ENCODE data around the gene ACVR2B. TPM values are rescaled to one million over a fixed set of nuclear protein-coding genes. Genes with fewer than 3 reads are reported as not detected.

The ACVR2B gene
- polyA plus RNA-seq, 12 donors, result 9.5 to 34.7 (median 16.2) TPM

- no peak for DNase-seq
Observed at GRCh38 chr3:38522002-38522401, 68.3 kb downstream of the ACVR2B start.

- DNase-seq, result no peak
Observed at GRCh38 chr3:38524141-38524739, 70.5 kb downstream of the ACVR2B start.

- DNase-seq, result no peak
Observed at GRCh38 chr3:38526792-38527191, 73.1 kb downstream of the ACVR2B start.

- no peak for DNase-seq
Observed at GRCh38 chr3:38528457-38528856, 74.8 kb downstream of the ACVR2B start.

GRCh38 chr3:38532529-38532928 is 78.8 kb downstream of the ACVR2B start:
- DNase-seq, result no peak

- DNase-seq, result no peak
Observed at GRCh38 chr3:38533285-38533976, 79.7 kb downstream of the ACVR2B start.

GRCh38 chr3:38534180-38534579 is 80.5 kb downstream of the ACVR2B start:
- no peak for DNase-seq

- DNase-seq, result no peak
Observed at GRCh38 chr3:38534604-38535003, 80.9 kb downstream of the ACVR2B start.

GRCh38 chr3:38536671-38537070 is 83.0 kb downstream of the ACVR2B start:
- DNase-seq, result no peak

GRCh38 chr3:38538773-38539353 is 85.2 kb downstream of the ACVR2B start:
- no peak for DNase-seq

GRCh38 chr3:38541806-38542205 is 88.1 kb downstream of the ACVR2B start:
- no peak for DNase-seq

Other genes starting within 250 kb of the ACVR2B start
- gene SLC22A13, start 188.1 kb upstream of the ACVR2B start, polyA plus RNA-seq (ENCODE audit: insufficient read length in 12 of 12), result under 1 TPM in 9 of 12 donors, not detected in 3; 0.12 to 0.30 (median 0.15) TPM
- gene SLC22A14, start 171.6 kb upstream of the ACVR2B start, polyA plus RNA-seq (ENCODE audit: insufficient read length in 12 of 12), result under 1 TPM in 9 of 12 donors, not detected in 3; 0.12 to 0.49 (median 0.16) TPM
- gene XYLB, start 107.1 kb upstream of the ACVR2B start, polyA plus RNA-seq (ENCODE audit: insufficient read length in 12 of 12), result 1 to 10 TPM in 11 of 12 donors, not detected in 1; 2.8 to 9.0 (median 3.5) TPM
- gene EXOG, start 42.5 kb downstream of the ACVR2B start, polyA plus RNA-seq (ENCODE audit: insufficient read length in 12 of 12), result 10 to 100 TPM in 10 of 12 donors, 1 to 10 TPM in 1, not detected in 1; 9.1 to 25.4 (median 17.0) TPM
- gene SCN5A, start 195.8 kb downstream of the ACVR2B start, polyA plus RNA-seq (ENCODE audit: insufficient read length in 12 of 12), result 1 to 10 TPM in 11 of 12 donors, not detected in 1; 2.0 to 9.3 (median 6.7) TPM

Measured in muscle of arm (tissue), 12 donors.